MCF 10A (cell line): Measurements from ENCODE around the gene FGFR3. TPM values are rescaled to one million over a fixed set of nuclear protein-coding genes. Genes with fewer than 3 reads are reported as not detected.

Experiments used
- BruUV-seq: library from RNA; stranded (reverse); fragments of 400-500 nt; replicated peaks from 2 replicates; lab custom pipeline; 2021; lab: Mats Ljungman, UMichigan
- CTCF ChIA-PET: fragments of 300-600 bp; sonication (Branson Sonifier 250); formaldehyde crosslinking; extraction: SDS; loops from one replicate; lab custom pipeline; 2021; ENCODE audit warnings: antibody characterized with exemption, inconsistent platforms; lab: Yijun Ruan, JAX
- POLR2A ChIA-PET: fragments of 300-600, 350-650 bp; sonication (Branson Sonifier 250); formaldehyde crosslinking; extraction: SDS; loops from one replicate; lab custom pipeline; 2020; ENCODE audit warnings: antibody characterized with exemption, inconsistent platforms; lab: Yijun Ruan, JAX
- DNase-seq: peaks from one replicate; pipeline ENCODE4 v3.0.0-alpha.2; 2018; ENCODE audit not compliant: unreplicated experiment
- H3K27ac Mint-ChIP-seq: one replicate; pipeline ENCODE4 v1.8.0; 2022; ENCODE audit warnings: mild to moderate bottlenecking, low read depth, mixed read lengths; ENCODE audit not compliant: unreplicated experiment
- H3K27me3 Mint-ChIP-seq: one replicate; pipeline ENCODE4 v1.8.0; 2022; ENCODE audit warnings: mixed read lengths; ENCODE audit not compliant: insufficient read depth, unreplicated experiment
- H3K36me3 Mint-ChIP-seq: one replicate; pipeline ENCODE4 v1.8.0; 2022; ENCODE audit warnings: mild to moderate bottlenecking, moderate library complexity, mixed read lengths; ENCODE audit not compliant: insufficient read depth, unreplicated experiment
- H3K4me1 Mint-ChIP-seq: one replicate; pipeline ENCODE4 v1.8.0; 2022; ENCODE audit warnings: mixed read lengths; ENCODE audit not compliant: insufficient read depth, unreplicated experiment
- H3K4me3 Mint-ChIP-seq: one replicate; pipeline ENCODE4 v1.8.0; 2022; ENCODE audit warnings: mild to moderate bottlenecking, moderate library complexity, mixed read lengths; ENCODE audit not compliant: unreplicated experiment
- H3K9me3 Mint-ChIP-seq: one replicate; pipeline ENCODE4 v1.8.0; 2022; ENCODE audit warnings: mixed read lengths; ENCODE audit not compliant: unreplicated experiment
- intact Hi-C: fragments of 100-400 bp; cut with micrococcal nuclease; formaldehyde crosslinking; loops from 2 replicates; pipeline ENCODE4 v1.14.1; 2022
- total RNA-seq: library from RNA; stranded (reverse); gene quantifications from 2 replicates; pipeline ENCODE4 v1.2.3, GENCODE V29; 2022
- TF ChIP-seq, protein P1 (sequence below): fragments of 200-600 bp; IDR thresholded peaks from one replicate; pipeline ENCODE4 v1.8.0; 2022; ENCODE audit warnings: antibody characterized with exemption, mild to moderate bottlenecking; ENCODE audit not compliant: unreplicated experiment

Gene FGFR3
- total RNA-seq, 1 experiment from 2014 or later: 6.5 TPM

DNA sequence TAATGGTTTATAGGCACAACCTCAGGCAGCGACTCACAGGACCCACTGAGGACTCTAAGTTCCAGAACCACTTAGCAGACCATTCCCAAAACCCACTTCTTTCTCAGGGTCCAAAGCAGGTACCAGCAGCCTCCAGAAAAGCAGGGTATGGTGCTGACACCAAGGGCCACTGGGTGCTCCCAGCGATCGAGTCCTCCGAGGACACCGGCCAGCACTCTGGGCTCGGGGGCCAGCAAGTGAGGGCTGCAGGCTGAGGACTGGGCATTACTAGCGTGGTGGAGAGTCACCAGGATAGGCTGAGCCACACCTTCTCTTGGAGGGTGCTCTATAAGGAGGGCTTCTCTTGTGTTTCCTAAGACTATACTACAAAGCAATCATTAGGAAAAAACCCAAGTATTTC lies 43.6 kb downstream of the FGFR3 start:
- BruUV-seq: no TSS peak
- ChIA-PET CTCF (no interaction called here), POLR2A (no interaction called here)
- H3K4me3 Mint-ChIP-seq: no peak overlapping the region
- no peak for DNase-seq
- peaks cover 5% of the 10 kb centered on the region for H3K4me1 Mint-ChIP-seq
- intact Hi-C loops: no loop called here
- no peaks in the 10 kb centered on the region for H3K27me3 Mint-ChIP-seq
- TF ChIP-seq, protein P1, sequence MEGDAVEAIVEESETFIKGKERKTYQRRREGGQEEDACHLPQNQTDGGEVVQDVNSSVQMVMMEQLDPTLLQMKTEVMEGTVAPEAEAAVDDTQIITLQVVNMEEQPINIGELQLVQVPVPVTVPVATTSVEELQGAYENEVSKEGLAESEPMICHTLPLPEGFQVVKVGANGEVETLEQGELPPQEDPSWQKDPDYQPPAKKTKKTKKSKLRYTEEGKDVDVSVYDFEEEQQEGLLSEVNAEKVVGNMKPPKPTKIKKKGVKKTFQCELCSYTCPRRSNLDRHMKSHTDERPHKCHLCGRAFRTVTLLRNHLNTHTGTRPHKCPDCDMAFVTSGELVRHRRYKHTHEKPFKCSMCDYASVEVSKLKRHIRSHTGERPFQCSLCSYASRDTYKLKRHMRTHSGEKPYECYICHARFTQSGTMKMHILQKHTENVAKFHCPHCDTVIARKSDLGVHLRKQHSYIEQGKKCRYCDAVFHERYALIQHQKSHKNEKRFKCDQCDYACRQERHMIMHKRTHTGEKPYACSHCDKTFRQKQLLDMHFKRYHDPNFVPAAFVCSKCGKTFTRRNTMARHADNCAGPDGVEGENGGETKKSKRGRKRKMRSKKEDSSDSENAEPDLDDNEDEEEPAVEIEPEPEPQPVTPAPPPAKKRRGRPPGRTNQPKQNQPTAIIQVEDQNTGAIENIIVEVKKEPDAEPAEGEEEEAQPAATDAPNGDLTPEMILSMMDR: no peak
- H3K9me3 Mint-ChIP-seq: no peaks in the 10 kb centered on the region
- no peak overlapping the region for H3K27ac Mint-ChIP-seq
- peaks cover 64% of the 10 kb centered on the region for H3K36me3 Mint-ChIP-seq

DNA sequence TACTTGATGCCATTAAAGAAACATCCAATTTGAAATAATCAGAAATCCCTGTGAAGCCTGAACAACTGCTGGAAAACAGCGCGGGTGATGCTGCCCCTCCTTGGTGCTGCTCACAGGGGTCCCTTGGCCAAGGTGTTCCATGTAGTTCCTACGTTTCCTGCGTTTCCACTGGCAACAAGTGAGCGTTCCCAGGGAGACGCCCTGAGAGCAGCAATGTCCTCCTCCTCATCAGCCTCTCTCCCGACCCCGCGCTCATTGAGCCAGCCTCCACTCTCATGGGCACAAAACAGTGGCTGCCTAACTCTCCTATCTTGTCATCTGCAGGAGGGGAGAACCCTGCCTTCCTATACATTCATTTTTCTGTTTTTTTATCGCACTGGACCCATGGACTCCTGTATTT lies 44.0 kb downstream of the FGFR3 start:
- no peak for DNase-seq
- H3K9me3 Mint-ChIP-seq: no peaks in the 10 kb centered on the region
- H3K27ac Mint-ChIP-seq: no peak overlapping the region
- no TSS peak for BruUV-seq
- peaks cover 65% of the 10 kb centered on the region for H3K36me3 Mint-ChIP-seq
- POLR2A ChIA-PET: no interaction called here
- no peak overlapping the region for H3K4me3 Mint-ChIP-seq
- intact Hi-C loops: no loop called here
- H3K4me1 Mint-ChIP-seq: peaks cover 5% of the 10 kb centered on the region
- CTCF ChIA-PET: interaction anchor here (0.9 kb wide), 1 partner anchor 107 kb away, joined by 6 read pairs; no protein-coding TSS in a partner anchor
- TF ChIP-seq, protein P1: no peak
- no peaks in the 10 kb centered on the region for H3K27me3 Mint-ChIP-seq

DNA sequence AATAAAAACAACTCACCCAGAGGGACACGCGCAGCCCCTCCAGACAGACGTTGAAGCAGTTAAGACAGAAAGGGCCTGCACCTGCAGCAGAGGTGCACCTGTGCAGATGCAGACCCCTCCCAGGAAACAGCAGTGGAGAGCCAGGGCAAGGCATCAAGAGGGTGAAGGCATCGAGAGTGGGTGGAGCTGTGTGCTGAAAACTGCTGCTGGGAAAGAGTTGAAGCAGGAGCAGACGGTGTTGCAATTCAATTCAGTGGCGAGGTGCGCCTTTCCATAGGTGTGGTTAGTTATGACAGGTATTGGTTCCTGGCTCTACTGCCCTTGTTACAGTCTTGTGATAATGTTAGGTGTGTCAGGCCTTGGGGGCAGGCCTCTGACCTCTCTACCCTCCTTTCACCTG lies 46.2 kb downstream of the FGFR3 start:
- no peak overlapping the region for H3K27ac Mint-ChIP-seq
- CTCF ChIA-PET: interaction anchor here (1.5 to 1.7 kb wide), 2 partner anchors 29 to 74 kb away, joined by 5 to 7 read pairs; no protein-coding TSS in a partner anchor
- BruUV-seq: no TSS peak

DNA sequence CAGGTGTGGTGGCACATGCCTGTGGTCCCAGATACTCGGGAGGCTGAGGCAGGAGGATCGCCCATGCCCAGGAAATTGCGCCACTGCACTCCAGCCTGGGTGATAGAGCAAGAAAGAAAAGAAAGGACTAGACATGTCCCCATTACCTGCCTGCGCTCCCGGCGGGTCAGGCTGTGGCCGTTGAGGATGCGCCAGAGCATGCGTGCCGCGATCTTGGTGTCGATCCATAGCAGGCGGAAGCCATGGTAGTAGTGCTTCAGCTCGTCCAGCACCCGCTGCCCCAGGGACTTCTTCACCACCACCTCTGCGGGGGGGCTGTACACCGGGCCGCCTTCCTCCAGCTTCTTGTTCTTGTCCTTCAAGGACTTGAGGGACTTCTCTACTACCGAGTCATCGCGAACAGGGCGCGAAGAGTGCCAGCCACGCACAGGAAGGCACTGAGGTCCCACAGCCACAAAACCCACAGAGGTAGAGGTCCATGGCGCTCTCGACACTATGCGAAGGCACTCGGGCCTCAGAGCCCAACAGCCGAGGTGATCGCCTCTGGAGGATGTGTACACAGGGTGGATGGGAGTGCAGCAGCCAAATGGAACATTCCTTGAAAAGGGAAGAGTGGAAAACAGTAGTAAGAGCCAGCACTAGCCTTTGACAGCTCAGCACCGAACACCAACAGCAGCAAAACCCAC lies 48.3 kb downstream of the FGFR3 start:
- H3K9me3 Mint-ChIP-seq: no peaks in the 10 kb centered on the region
- ChIA-PET CTCF (no interaction called here), POLR2A (interaction anchor here (1.1 kb wide), 1 partner anchor 114 kb away, joined by 3 read pairs; no protein-coding TSS in a partner anchor)
- no peaks in the 10 kb centered on the region for H3K27me3 Mint-ChIP-seq
- BruUV-seq: no TSS peak
- no peak overlapping the region for H3K4me3 Mint-ChIP-seq
- intact Hi-C loops: no loop called here
- peaks cover 5% of the 10 kb centered on the region for H3K4me1 Mint-ChIP-seq
- peaks cover 75% of the 10 kb centered on the region for H3K36me3 Mint-ChIP-seq
- no peak overlapping the region for H3K27ac Mint-ChIP-seq
- no peak for DNase-seq
- TF ChIP-seq, protein P1: no peak

More for the DNA sequence above, 46.2 kb downstream of the FGFR3 start:
- peaks cover 71% of the 10 kb centered on the region for H3K36me3 Mint-ChIP-seq
- no peak overlapping the region for H3K4me3 Mint-ChIP-seq
- intact Hi-C loops: no loop called here
- POLR2A ChIA-PET: no interaction called here
- H3K4me1 Mint-ChIP-seq: peaks cover 5% of the 10 kb centered on the region
- TF ChIP-seq, protein P1: no peak
- H3K27me3 Mint-ChIP-seq: no peaks in the 10 kb centered on the region
- no peak for DNase-seq
- H3K9me3 Mint-ChIP-seq: no peaks in the 10 kb centered on the region
